Measurements from ENCODE around the gene EXOSC3.
A peak's percentile ranks its signal among the peaks of the same experiment; 100 is the strongest.
"Not testable (repeated sequence)": the region's sequence is repeated elsewhere in the genome, so short reads cannot be mapped to it uniquely, and the experiment has no call there.

Gene EXOSC3

DNA sequence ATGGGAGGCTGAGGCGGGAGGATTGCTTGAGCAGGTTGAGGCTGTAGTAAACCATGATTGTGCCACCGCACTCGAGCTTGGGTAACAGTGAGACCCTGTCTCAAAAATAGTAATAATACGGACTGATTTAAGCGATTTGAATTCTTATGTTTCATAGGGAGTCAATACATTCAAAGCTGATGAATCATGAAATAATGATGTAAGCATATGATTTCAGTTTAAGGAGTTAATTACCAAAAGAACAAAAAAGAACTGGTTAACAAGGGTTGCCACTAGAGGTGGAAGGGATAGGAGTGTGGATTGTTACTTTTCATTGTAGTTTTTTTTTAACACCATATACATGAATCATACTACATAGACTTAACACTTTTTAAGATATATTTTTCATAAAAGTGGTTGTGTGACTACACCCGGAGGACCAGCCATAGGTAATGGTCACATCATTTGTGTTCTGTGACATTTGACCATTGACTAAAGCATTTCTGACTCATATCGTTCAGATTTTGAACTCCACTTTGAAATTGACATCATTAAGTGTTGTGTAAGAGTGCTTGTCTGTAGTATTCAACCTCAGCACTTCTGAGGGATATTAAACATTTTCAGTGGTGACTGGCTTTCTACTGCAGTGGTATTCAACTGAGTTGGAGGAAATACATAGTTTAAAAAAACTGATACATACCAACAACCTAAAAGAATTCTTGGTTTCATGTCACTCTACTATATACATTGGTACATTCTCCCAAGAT lies 24.3 kb downstream of the EXOSC3 start:
- Histone ChIP-seq H3K36me3 (ENCODE audit: control insufficient read depth, insufficient read depth, low read length) (no peaks in the 10 kb centered on the region), H4K5ac (ENCODE audit: low read length) (no peak overlapping the region), H4K8ac (ENCODE audit: low read depth, low read length) (no peak overlapping the region), H3K4me2 (ENCODE audit: low read length) (no peak overlapping the region), H2BK5ac (ENCODE audit: low read length) (no peak overlapping the region), H2AK5ac (ENCODE audit: low read length) (no peak overlapping the region), H3K23ac (ENCODE audit: low read length) (no peak overlapping the region), H3K4me3 (ENCODE audit: low read length) (no peak overlapping the region), H3K27ac (ENCODE audit: low read depth, low read length) (no peak overlapping the region), H3K79me2 (ENCODE audit: control insufficient read depth, insufficient read depth, low read length) (no peaks in the 10 kb centered on the region), H3K9ac (ENCODE audit: low read length) (no peak overlapping the region), H2BK15ac (replicated peaks; ENCODE audit: low read depth) (no peak overlapping the region), H3K4me1 (ENCODE audit: control insufficient read depth, low read depth, low read length) (no peaks in the 10 kb centered on the region), H2BK120ac (ENCODE audit: low read depth, low read length) (no peak overlapping the region), H3K27me3 (ENCODE audit: insufficient read depth, low read length, poor library complexity) (no peaks in the 10 kb centered on the region), H3K4ac (ENCODE audit: low read depth, low read length) (no peak overlapping the region), H3K79me1 (ENCODE audit: low read length) (no peaks in the 10 kb centered on the region), H3K56ac (ENCODE audit: low read length) (no peak overlapping the region), H3K18ac (ENCODE audit: low read length) (no peak overlapping the region)
- no CpG with 5 or more reads among the region's 7 CpGs for WGBS (ENCODE audit: extremely low coverage, insufficient coverage, low lambda C conversion rate)
- DNase-seq, result no peak

GRCh38 chr9:37758747-37759146 lies 26.1 kb downstream of the EXOSC3 start:
- no peak overlapping the region for H4K8ac ChIP-seq (ENCODE audit: low read depth, low read length)
- no peak overlapping the region for H2BK120ac ChIP-seq (ENCODE audit: low read depth, low read length)
- H4K5ac ChIP-seq (ENCODE audit: low read length), result no peak overlapping the region
- H3K18ac ChIP-seq (ENCODE audit: low read length), result no peak overlapping the region
- no peak overlapping the region for H3K23ac ChIP-seq (ENCODE audit: low read length)
- no peak overlapping the region for H3K4me2 ChIP-seq (ENCODE audit: low read length)
- H2AK5ac ChIP-seq (ENCODE audit: low read length), result no peak overlapping the region
- H3K9ac ChIP-seq (ENCODE audit: low read length), result no peak overlapping the region
- H3K79me2 ChIP-seq (ENCODE audit: control insufficient read depth, insufficient read depth, low read length), result no peaks in the 10 kb centered on the region
- H3K36me3 ChIP-seq (ENCODE audit: control insufficient read depth, insufficient read depth, low read length), result no peaks in the 10 kb centered on the region
- no peak overlapping the region for H3K4me3 ChIP-seq (ENCODE audit: low read length)
- H2BK15ac ChIP-seq (replicated peaks; ENCODE audit: low read depth), result no peak overlapping the region
- H3K4me1 ChIP-seq (ENCODE audit: control insufficient read depth, low read depth, low read length), result no peaks in the 10 kb centered on the region
- no peak for DNase-seq
- no peaks in the 10 kb centered on the region for H3K79me1 ChIP-seq (ENCODE audit: low read length)
- no peak overlapping the region for H3K56ac ChIP-seq (ENCODE audit: low read length)
- WGBS (ENCODE audit: extremely low coverage, insufficient coverage, low lambda C conversion rate), result no CpG with 5 or more reads among the region's 3 CpGs
- H3K4ac ChIP-seq (ENCODE audit: low read depth, low read length), result no peak overlapping the region
- no peak overlapping the region for H3K27ac ChIP-seq (ENCODE audit: low read depth, low read length)
- no peaks in the 10 kb centered on the region for H3K27me3 ChIP-seq (ENCODE audit: insufficient read depth, low read length, poor library complexity)
- H2BK5ac ChIP-seq (ENCODE audit: low read length), result no peak overlapping the region

GRCh38 chr9:37753489-37754190 lies 31.2 kb downstream of the EXOSC3 start, which contains the start of gene TRMT10B:
TSS of gene TRMT10B (plus strand) at chr9:37753805. CDS start at chr9:37761932, 8,127 bp downstream.
- H2BK120ac ChIP-seq (ENCODE audit: low read depth, low read length), result no peak within 1 kb of the TSS
- H3K4ac ChIP-seq (ENCODE audit: low read depth, low read length), result peak within 1 kb of the TSS; percentile 36
- H4K8ac ChIP-seq (ENCODE audit: low read depth, low read length), result no peak within 1 kb of the TSS
- H3K9ac ChIP-seq (ENCODE audit: low read length), result peak within 1 kb of the TSS; percentile 81
- no peaks in the 10 kb centered on the region for H3K79me1 ChIP-seq (ENCODE audit: low read length)
- H3K4me2 ChIP-seq (ENCODE audit: low read length), result peak within 1 kb of the TSS; percentile 85
- no peak within 1 kb of the TSS for H2BK5ac ChIP-seq (ENCODE audit: low read length)
- H2BK15ac ChIP-seq (replicated peaks; ENCODE audit: low read depth), result no peak within 1 kb of the TSS
- H3K56ac ChIP-seq (ENCODE audit: low read length), result peak within 1 kb of the TSS; percentile 94
- peak; percentile 77 for DNase-seq
- peak within 1 kb of the TSS; percentile 11 for H3K18ac ChIP-seq (ENCODE audit: low read length)
- no peak within 1 kb of the TSS for H3K27ac ChIP-seq (ENCODE audit: low read depth, low read length)
- H4K5ac ChIP-seq (ENCODE audit: low read length), result no peak within 1 kb of the TSS
- H3K4me1 ChIP-seq (ENCODE audit: control insufficient read depth, low read depth, low read length), result peaks cover 2% of the 10 kb centered on the region
- no peak within 1 kb of the TSS for H3K23ac ChIP-seq (ENCODE audit: low read length)
- H3K27me3 ChIP-seq (ENCODE audit: insufficient read depth, low read length, poor library complexity), result no peaks in the 10 kb centered on the region
- no CpG with 5 or more reads among the region's 40 CpGs for WGBS (ENCODE audit: extremely low coverage, insufficient coverage, low lambda C conversion rate)
- peak within 1 kb of the TSS; percentile 78 for H3K4me3 ChIP-seq (ENCODE audit: low read length)
- H3K36me3 ChIP-seq (ENCODE audit: control insufficient read depth, insufficient read depth, low read length), result no peaks in the 10 kb centered on the region
- H3K79me2 ChIP-seq (ENCODE audit: control insufficient read depth, insufficient read depth, low read length), result no peaks in the 10 kb centered on the region
- no peak within 1 kb of the TSS for H2AK5ac ChIP-seq (ENCODE audit: low read length)

DNA sequence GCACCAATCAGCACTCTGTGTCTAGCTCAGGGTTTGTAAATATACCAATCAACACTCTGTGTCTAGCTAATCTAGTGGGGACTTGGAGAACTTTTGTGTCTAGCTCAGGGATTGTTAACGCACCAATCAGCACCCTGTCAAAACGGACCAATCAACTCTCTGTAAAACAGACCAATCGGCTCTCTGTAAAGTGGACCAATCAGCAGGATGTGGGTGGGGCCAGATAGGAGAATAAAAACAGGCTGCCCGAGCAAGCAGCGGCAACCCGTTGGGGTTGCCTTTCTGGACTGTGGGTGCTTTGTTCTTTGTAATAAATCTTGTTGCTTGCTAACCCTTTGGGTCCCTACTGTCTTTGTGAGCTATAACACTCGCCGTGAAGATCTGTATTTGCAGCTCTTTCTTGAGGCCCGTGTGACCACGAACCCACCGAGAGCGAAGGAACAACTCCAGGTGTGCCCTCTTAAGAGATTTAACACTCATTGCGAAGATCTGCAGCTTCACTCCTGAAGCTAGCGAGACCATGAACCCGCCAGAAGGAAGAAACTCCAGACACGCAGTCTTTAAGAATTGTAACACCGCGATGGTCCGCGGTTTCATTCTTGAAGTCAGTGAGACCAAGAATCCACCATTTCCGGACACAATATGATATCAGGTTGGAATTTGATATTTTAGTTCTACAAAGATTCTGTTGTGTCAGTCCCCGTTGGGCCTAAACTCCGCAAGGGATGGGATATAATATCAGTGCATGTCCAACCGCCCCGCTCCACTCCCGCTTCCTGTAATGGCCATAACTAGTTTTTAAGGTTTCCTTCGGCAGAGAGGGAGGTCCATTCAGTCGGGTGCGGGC lies 32.0 kb downstream of the EXOSC3 start:
- no peak overlapping the region for H3K4ac ChIP-seq (ENCODE audit: low read depth, low read length)
- no peaks in the 10 kb centered on the region for H3K36me3 ChIP-seq (ENCODE audit: control insufficient read depth, insufficient read depth, low read length)
- H2BK5ac ChIP-seq (ENCODE audit: low read length), result no peak overlapping the region
- H3K4me3 ChIP-seq (ENCODE audit: low read length), result no peak overlapping the region
- no peaks in the 10 kb centered on the region for H3K79me2 ChIP-seq (ENCODE audit: control insufficient read depth, insufficient read depth, low read length)
- no CpG with 5 or more reads among the region's 29 CpGs for WGBS (ENCODE audit: extremely low coverage, insufficient coverage, low lambda C conversion rate)
- peaks cover 2% of the 10 kb centered on the region for H3K4me1 ChIP-seq (ENCODE audit: control insufficient read depth, low read depth, low read length)
- no peak overlapping the region for H3K18ac ChIP-seq (ENCODE audit: low read length)
- no peak overlapping the region for H4K8ac ChIP-seq (ENCODE audit: low read depth, low read length)
- no peak overlapping the region for H4K5ac ChIP-seq (ENCODE audit: low read length)
- no peaks in the 10 kb centered on the region for H3K27me3 ChIP-seq (ENCODE audit: insufficient read depth, low read length, poor library complexity)
- H3K27ac ChIP-seq (ENCODE audit: low read depth, low read length), result no peak overlapping the region
- DNase-seq, result no peak
- no peak overlapping the region for H2BK15ac ChIP-seq (replicated peaks; ENCODE audit: low read depth)
- H3K56ac ChIP-seq (ENCODE audit: low read length), result peak overlapping the region; percentile 81
- H3K79me1 ChIP-seq (ENCODE audit: low read length), result no peaks in the 10 kb centered on the region
- H2AK5ac ChIP-seq (ENCODE audit: low read length), result no peak overlapping the region
- H3K9ac ChIP-seq (ENCODE audit: low read length), result no peak overlapping the region
- H3K23ac ChIP-seq (ENCODE audit: low read length), result no peak overlapping the region
- no peak overlapping the region for H3K4me2 ChIP-seq (ENCODE audit: low read length)
- no peak overlapping the region for H2BK120ac ChIP-seq (ENCODE audit: low read depth, low read length)

- H2BK15ac ChIP-seq (replicated peaks; ENCODE audit: low read depth); H4K8ac ChIP-seq (ENCODE audit: low read depth, low read length); H2BK5ac ChIP-seq (ENCODE audit: low read length); H3K79me2 ChIP-seq (ENCODE audit: control insufficient read depth, insufficient read depth, low read length); H4K5ac ChIP-seq (ENCODE audit: low read length); H3K56ac ChIP-seq (ENCODE audit: low read length); DNase-seq; H3K4ac ChIP-seq (ENCODE audit: low read depth, low read length); H3K27me3 ChIP-seq (ENCODE audit: insufficient read depth, low read length, poor library complexity); H2AK5ac ChIP-seq (ENCODE audit: low read length); H3K79me1 ChIP-seq (ENCODE audit: low read length); H3K23ac ChIP-seq (ENCODE audit: low read length); H3K18ac ChIP-seq (ENCODE audit: low read length); H3K27ac ChIP-seq (ENCODE audit: low read depth, low read length); H3K9ac ChIP-seq (ENCODE audit: low read length); H2BK120ac ChIP-seq (ENCODE audit: low read depth, low read length); H3K36me3 ChIP-seq (ENCODE audit: control insufficient read depth, insufficient read depth, low read length); H3K4me2 ChIP-seq (ENCODE audit: low read length); H3K4me3 ChIP-seq (ENCODE audit: low read length); H3K4me1 ChIP-seq (ENCODE audit: control insufficient read depth, low read depth, low read length): not testable (repeated sequence)
- no CpG with 5 or more reads among the region's 13 CpGs for WGBS (ENCODE audit: extremely low coverage, insufficient coverage, low lambda C conversion rate)
Observed at GRCh38 chr9:37752112-37752511, 32.8 kb downstream of the EXOSC3 start.

All from mesendoderm (in vitro differentiated cells).